GM12801 (cell line): ENCODE measurements around the gene SCAF8.

Experiments used
- TF ChIP-seq, protein P1 (sequence below): IDR thresholded peaks from one replicate; pipeline ENCODE4 v1.5.1; 2011; ENCODE audit warnings: control low read depth; ENCODE audit not compliant: insufficient read length; ENCODE audit errors: extremely low read depth

SCAF8 gene

DNA sequence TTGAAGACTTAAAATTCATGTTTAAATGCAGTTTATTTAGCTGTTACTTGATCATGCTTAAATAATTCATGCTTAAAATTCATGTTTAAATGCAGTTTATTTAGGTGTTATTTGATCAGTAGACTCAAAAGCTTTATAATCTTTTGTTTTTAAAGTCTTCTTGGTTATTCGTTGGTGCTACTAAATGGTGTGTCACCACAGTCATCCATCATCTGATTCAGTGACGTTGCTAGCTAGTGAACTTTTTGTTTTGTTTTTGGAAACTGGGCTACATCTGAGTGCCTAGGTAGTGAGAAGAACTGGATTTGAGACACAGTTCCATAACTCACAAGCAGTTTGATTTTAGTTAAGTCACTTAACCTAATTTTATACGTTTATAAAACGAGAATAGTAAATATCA lies 20.9 kb downstream of the SCAF8 start:
- TF ChIP-seq, protein P1, sequence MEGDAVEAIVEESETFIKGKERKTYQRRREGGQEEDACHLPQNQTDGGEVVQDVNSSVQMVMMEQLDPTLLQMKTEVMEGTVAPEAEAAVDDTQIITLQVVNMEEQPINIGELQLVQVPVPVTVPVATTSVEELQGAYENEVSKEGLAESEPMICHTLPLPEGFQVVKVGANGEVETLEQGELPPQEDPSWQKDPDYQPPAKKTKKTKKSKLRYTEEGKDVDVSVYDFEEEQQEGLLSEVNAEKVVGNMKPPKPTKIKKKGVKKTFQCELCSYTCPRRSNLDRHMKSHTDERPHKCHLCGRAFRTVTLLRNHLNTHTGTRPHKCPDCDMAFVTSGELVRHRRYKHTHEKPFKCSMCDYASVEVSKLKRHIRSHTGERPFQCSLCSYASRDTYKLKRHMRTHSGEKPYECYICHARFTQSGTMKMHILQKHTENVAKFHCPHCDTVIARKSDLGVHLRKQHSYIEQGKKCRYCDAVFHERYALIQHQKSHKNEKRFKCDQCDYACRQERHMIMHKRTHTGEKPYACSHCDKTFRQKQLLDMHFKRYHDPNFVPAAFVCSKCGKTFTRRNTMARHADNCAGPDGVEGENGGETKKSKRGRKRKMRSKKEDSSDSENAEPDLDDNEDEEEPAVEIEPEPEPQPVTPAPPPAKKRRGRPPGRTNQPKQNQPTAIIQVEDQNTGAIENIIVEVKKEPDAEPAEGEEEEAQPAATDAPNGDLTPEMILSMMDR: no peak

DNA sequence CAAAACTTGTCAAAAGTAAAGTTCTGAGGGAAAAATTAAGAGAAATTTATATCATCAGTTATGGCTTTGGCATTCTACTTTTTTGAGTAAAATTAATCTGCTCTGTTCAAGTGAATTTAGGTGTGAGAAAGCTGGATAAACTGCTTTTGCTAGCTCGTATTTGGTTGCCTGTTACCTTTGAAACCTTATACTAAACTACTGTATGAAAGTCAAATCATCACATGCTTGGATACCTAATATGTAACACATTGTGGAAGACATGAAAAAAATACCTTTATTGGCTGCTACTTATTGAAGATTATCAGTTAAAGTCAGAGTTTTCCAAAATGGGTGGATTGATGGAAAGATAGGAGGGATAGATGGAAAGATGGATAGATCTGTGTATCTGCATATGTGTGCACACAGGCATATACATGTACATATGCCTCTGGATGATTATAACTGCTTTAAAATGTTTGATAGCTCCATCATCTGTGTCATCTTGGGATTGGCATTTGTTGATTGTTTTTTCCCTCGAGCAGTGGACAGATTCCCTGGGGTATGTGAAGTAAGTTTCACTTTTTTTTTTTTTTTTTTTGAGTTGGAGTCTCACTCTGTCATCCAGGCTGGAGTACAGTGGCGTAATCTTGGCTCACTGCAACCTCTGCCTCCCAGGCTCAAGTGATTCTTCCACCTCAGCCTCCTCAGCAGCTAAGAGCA lies 24.3 kb downstream of the SCAF8 start:
- TF ChIP-seq, protein P1: no peak

DNA sequence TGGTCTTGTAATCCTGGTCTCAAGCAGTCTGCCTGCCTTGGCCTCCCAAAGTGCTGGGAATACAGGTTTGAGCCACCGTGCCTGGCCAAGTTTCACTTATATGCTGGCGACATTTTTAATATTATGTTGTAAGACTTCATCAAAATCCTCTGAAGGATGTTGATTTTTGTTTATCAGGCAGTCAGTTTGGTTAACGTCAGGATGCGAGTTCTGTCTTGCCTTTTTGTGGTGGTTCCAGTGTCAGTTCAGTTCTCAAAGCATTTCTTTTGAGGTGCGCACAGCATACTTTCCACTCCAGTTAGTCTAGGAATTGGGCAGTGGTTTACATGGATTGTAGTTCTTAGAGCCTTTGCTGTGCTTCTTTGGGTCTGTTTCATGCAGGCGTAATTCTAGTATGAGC lies 24.9 kb downstream of the SCAF8 start:
- TF ChIP-seq, protein P1: no peak

DNA sequence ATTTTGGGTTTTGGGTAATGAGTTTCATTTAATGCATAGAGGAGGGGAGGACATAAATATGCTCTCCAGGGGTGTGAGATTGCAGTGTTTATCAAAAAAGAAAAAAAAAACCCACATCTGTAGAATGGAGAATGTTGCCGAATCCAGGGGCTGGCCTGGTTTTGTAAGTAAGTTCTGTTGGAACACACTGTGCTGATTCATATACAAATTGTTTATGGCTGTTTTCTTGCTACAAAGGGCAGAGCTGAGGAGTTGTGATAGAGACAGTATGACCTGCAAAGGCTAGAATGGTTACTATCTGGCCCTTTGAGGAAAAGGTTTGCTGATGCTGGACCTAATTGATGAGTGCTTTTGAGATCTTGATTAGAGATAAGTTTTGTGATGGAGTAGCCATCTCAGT lies 30.4 kb downstream of the SCAF8 start:
- TF ChIP-seq, protein P1: no peak

DNA sequence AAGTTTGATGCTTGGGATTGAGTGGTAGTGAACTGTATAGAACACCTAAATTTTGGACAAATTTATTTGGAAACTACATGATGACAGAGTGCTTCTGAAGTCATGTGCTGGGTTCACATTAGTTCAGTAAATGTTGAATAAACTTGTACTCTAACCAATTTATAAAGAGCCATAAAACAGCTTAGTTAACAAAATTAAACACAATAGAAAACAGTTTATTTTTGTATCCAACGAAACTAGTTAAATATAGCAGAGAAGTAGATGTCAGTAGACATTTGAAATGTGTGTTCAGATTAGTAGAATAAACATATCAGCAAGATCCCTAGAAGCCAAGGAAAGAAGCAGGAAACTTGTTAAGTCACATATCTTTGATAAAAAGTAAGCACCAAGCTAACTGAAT lies 32.1 kb downstream of the SCAF8 start:
- TF ChIP-seq, protein P1: no peak

DNA sequence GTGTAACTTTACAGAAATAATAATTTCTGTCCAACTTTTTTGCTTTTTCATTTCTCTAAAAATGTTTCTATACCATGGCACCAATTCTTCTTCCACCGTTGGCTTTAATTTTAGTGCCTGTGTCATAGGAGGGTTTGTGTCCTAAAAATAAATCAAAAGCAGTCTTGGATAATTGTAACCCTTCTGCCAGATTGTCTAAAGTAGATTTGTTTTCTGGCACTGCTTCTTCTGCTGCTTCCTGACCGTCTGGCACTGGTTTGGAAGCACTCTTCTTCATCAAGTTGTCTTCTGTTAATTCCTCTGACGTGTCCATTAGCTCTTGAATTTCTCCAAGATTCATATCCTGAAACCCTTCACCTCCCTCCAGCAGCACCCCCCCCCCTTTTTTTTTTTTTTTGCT lies 33.1 kb downstream of the SCAF8 start:
- TF ChIP-seq, protein P1: no peak

DNA sequence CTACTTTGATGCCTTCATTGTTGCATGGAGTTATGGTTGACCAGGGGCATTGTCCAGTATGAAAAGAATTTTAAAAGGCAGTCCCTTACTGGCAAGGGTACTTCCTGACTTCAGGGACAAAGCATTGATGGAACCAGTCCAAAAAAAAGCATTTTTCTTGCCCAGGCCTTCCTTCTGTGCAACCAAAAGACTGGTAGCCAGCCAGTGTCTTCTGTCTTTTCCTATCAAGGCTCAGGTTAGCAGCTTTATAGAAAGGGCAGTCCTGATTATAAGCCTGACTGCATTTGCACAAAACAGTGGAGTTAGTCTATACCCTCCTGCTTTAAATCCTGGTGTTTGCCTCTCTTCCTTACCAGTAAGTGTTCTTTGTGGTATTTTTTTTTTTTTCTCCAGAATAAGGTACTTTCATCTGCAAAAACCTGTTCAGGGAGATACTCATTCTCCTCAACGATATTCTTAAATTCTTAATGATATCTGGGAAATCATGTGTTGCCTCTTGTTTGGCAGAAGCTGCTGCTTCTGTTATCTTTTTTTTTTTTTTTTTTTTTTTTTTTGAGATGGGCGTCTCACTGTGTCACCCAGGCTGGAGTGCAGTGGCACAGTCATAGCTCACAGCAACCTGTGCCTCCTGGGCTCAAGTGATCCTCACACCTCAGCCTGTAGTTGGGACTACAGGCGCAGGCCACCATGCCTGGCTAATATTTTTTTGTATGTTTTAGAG lies 33.9 kb downstream of the SCAF8 start:
- TF ChIP-seq, protein P1: no peak
